SK-N-SH (cell line): Measurements from ENCODE around the gene OR51D1. TPM values are rescaled to one million over a fixed set of nuclear protein-coding genes. Genes with fewer than 3 reads are reported as not detected.

ENCODE experiments used
- CTCF ChIA-PET: fragments of 300-600, 350-600 bp; formaldehyde crosslinking; extraction: SDS; loops from one replicate; lab custom pipeline; 2021; lab: Yijun Ruan, JAX
- POLR2A ChIA-PET: fragments of 350-600 bp; sonication (Branson Sonifier 250); formaldehyde crosslinking; extraction: SDS; loops from one replicate; lab custom pipeline; 2020; ENCODE audit warnings: antibody characterized with exemption, inconsistent platforms; lab: Yijun Ruan, JAX
- DNase-seq: peaks from one replicate; pipeline ENCODE4 v3.0.0; 2012
- H2AFZ ChIP-seq: fragments of 200-600 bp; sonication (generic); 2 replicates; pipeline ENCODE4 v1.8.1; 2016; ENCODE audit warnings: antibody characterized with exemption, mild to moderate bottlenecking, low read depth
- H3F3A ChIP-seq: fragments of 200-600 bp; sonication (generic); replicated peaks from 2 replicates; pipeline ENCODE3; 2016; ENCODE audit warnings: antibody characterized with exemption, mild to moderate bottlenecking; ENCODE audit not compliant: insufficient read depth
- H3K27ac ChIP-seq, 2 experiments: fragments of 200-500 bp in 1 of 2; fragments of 200-600 bp in 1 of 2; sonication (Bioruptor generic) in 1 of 2; sonication (generic), shearing (Covaris generic) in 1 of 2; 2 replicates each; pipeline versions ENCODE4 v1.5.1 to v1.6.1; 2014 to 2016; ENCODE audit warnings: low read depth in 2 of 2, inconsistent platforms in 1 of 2, low read length in 1 of 2, mild to moderate bottlenecking in 1 of 2, mixed read lengths in 1 of 2
- H3K27me3 ChIP-seq: fragments of 200-600 bp; sonication (generic), shearing (Covaris generic); 2 replicates; pipeline ENCODE4 v1.6.1; 2016; ENCODE audit warnings: mixed run types; ENCODE audit not compliant: insufficient read depth
- H3K36me3 ChIP-seq, 2 experiments: fragments of 200-500 bp in 1 of 2; fragments of 200-600 bp in 1 of 2; sonication (Bioruptor generic) in 1 of 2; sonication (generic) in 1 of 2; replicated peaks in 1 of 2; 2 replicates each; pipeline versions ENCODE3 to v1.5.1; 2014 to 2016; ENCODE audit warnings: low read length in 1 of 2, mild to moderate bottlenecking in 1 of 2; ENCODE audit not compliant: insufficient read depth in 2 of 2, control insufficient read depth in 1 of 2
- H3K4me1 ChIP-seq, 2 experiments: fragments of 200-500 bp in 1 of 2; fragments of 200-600 bp in 1 of 2; sonication (Bioruptor generic) in 1 of 2; sonication (generic), shearing (Covaris generic) in 1 of 2; 2 replicates each; pipeline versions ENCODE4 v1.5.1 to v1.6.1; 2014 to 2016; ENCODE audit warnings: low read depth in 1 of 2, low read length in 1 of 2, mixed run types in 1 of 2; ENCODE audit not compliant: insufficient read depth in 2 of 2, control insufficient read depth in 1 of 2
- H3K4me2 ChIP-seq: fragments of 200-600 bp; sonication (generic), shearing (Covaris generic); 2 replicates; pipeline ENCODE4 v1.6.1; 2017; ENCODE audit warnings: mixed run types
- H3K4me3 ChIP-seq, 2 experiments: fragments of 200-500 bp in 1 of 2; fragments of 200-600 bp in 1 of 2; sonication (Bioruptor generic) in 1 of 2; sonication (generic), shearing (Covaris generic) in 1 of 2; 2 replicates each; pipeline versions ENCODE4 v1.5.1 to v1.8.1; 2014 to 2016; ENCODE audit warnings: low read depth in 2 of 2, inconsistent platforms in 1 of 2, low read length in 1 of 2, mild to moderate bottlenecking in 1 of 2, mixed read lengths in 1 of 2, moderate library complexity in 1 of 2
- H3K79me2 ChIP-seq: fragments of 200-600 bp; sonication (generic); 2 replicates; pipeline ENCODE4 v1.8.1; 2017; ENCODE audit warnings: mild to moderate bottlenecking; ENCODE audit not compliant: insufficient read depth
- H3K9ac ChIP-seq: fragments of 200-600 bp; sonication (generic); 2 replicates; pipeline ENCODE4 v1.6.1; 2017; ENCODE audit warnings: mixed run types
- H3K9me2 ChIP-seq: fragments of 200-600 bp; sonication (generic); 2 replicates; pipeline ENCODE4 v1.6.1; 2017; ENCODE audit warnings: mixed run types
- H3K9me3 ChIP-seq: fragments of 200-600 bp; sonication (generic); 2 replicates; pipeline ENCODE4 v1.6.1; 2017; ENCODE audit warnings: mixed run types, mild to moderate bottlenecking, moderate library complexity
- H4K20me1 ChIP-seq: fragments of 200-600 bp; sonication (generic); 2 replicates; pipeline ENCODE4 v1.6.1; 2017; ENCODE audit warnings: mild to moderate bottlenecking, mixed run types; ENCODE audit not compliant: insufficient read depth
- ELF1 ChIP-seq: IDR thresholded peaks from 2 replicates; pipeline ENCODE4 v1.4.0; 2012
- EZH2phosphoT487 ChIP-seq: fragments of 200-600 bp; sonication (generic); IDR thresholded peaks from 2 replicates; pipeline ENCODE4 v1.6.1; 2017; ENCODE audit warnings: low read depth, mixed run types, mild to moderate bottlenecking, antibody characterized with exemption, moderate library complexity, borderline replicate concordance
- FOXM1 ChIP-seq: IDR thresholded peaks from 2 replicates; pipeline ENCODE4 v1.4.0; 2012; ENCODE audit warnings: low read depth, mild to moderate bottlenecking
- GATA2 ChIP-seq: sonication (generic); formaldehyde crosslinking; IDR thresholded peaks from 2 replicates; pipeline ENCODE4 v1.5.0; 2020; ENCODE audit warnings: mild to moderate bottlenecking, missing genetic modification reagents
- MEF2A ChIP-seq: IDR thresholded peaks from 2 replicates; pipeline ENCODE4 v1.4.0; 2012; ENCODE audit warnings: low read depth, borderline replicate concordance
- NRF1 ChIP-seq: IDR thresholded peaks from 2 replicates; pipeline ENCODE4 v1.6.1; 2012; ENCODE audit warnings: low read depth, mild to moderate bottlenecking, low read length
- RFX5 ChIP-seq: IDR thresholded peaks from 2 replicates; pipeline ENCODE4 v1.6.1; 2012; ENCODE audit warnings: mild to moderate bottlenecking, improper control_type of control experiment, low read length
- SIN3A ChIP-seq: IDR thresholded peaks from 2 replicates; pipeline ENCODE4 v1.6.1; 2012; ENCODE audit warnings: low read depth, mild to moderate bottlenecking, low read length, moderate library complexity, borderline replicate concordance
- SMC3 ChIP-seq: IDR thresholded peaks from 2 replicates; pipeline ENCODE4 v1.6.1; 2012; ENCODE audit warnings: low read depth, low read length, improper control_type of control experiment
- TCF12 ChIP-seq: IDR thresholded peaks from 2 replicates; pipeline ENCODE4 v1.4.0; 2012
- WGBS: methylation state at CpG from one replicate; pipeline ENCODE4 v1.1.6; 2017; ENCODE audit warnings: low lambda C conversion rate; 5-methylcytosine and 5-hydroxymethylcytosine counted together
- polyA plus RNA-seq, 3 experiments: library from polyadenylated mRNA; depleted of rRNA; stranded (reverse); fragments of >200 nt; gene quantifications; 2 replicates each; pipeline ENCODE4 v1.2.3, GENCODE V29; 2012
- TF ChIP-seq, protein P1 (sequence below): IDR thresholded peaks from 2 replicates; pipeline ENCODE4 v1.4.0; 2012; ENCODE audit warnings: low read depth, borderline replicate concordance
- TF ChIP-seq, protein P2 (sequence below): IDR thresholded peaks from 2 replicates; pipeline ENCODE4 v1.4.0; 2012; ENCODE audit warnings: low read depth, borderline replicate concordance
- TF ChIP-seq, protein P3 (sequence below): fragments of 150-350 bp; IDR thresholded peaks from 2 replicates; pipeline ENCODE4 v1.6.1; 2017; ENCODE audit warnings: antibody characterized with exemption, low read length, low read depth, borderline replicate concordance
- TF ChIP-seq, protein P4 (sequence below): IDR thresholded peaks from 2 replicates; pipeline ENCODE4; 2012
- TF ChIP-seq, protein P5 (sequence below): fragments of 150-350 bp; IDR thresholded peaks from 2 replicates; pipeline ENCODE4 v1.6.1; 2016; ENCODE audit warnings: mild to moderate bottlenecking, low read depth, low read length
- TF ChIP-seq, protein P6 (sequence below): IDR thresholded peaks from 2 replicates; pipeline ENCODE4 v1.6.1; 2012; ENCODE audit warnings: mild to moderate bottlenecking, low read depth, low read length, moderate library complexity

Gene OR51D1
- polyA plus RNA-seq, 1 of the 3 experiments (the other 2 are of a cell fraction): not detected

DNA sequence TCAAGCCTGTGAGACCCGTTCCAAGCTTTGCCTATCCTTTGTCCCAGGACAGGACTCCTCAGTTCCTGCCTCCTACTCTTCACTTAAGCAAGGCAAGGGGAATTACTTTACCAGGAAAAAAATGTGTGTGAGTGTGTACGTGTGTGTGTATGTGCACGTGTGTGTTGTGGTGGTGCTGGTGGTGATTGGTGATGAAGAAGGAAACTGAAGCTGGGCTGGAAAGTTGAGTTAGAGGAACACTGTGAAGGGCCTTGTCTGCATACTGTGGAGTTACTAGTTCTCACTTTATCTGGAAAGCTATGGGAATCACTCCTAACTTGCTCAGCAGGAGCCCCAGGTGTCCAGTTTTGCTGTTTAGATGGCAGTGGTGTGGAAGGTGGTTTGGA lies 378 bp downstream of the OR51D1 start:
- Histone ChIP-seq H3K9ac (no peak overlapping the region), H3K9me2 (no peaks in the 10 kb centered on the region), H3K79me2 (no peaks in the 10 kb centered on the region)
- 6% methylated on average over 3 of the region's 3 CpGs for WGBS
- DNase-seq: no peak
- TF ChIP-seq ELF1: no peak
- TF ChIP-seq, all 33 proteins: peak for 0
- Histone ChIP-seq H2AFZ (no peak overlapping the region), H3K4me1 (no peaks in the 10 kb centered on the region; a peak in 1 of 4 replicates), H3K9me3 (no peaks in the 10 kb centered on the region), H4K20me1 (no peaks in the 10 kb centered on the region), H3K27ac (no peak overlapping the region), H3K4me2 (no peak overlapping the region), H3K27me3 (peaks cover 24% of the 10 kb centered on the region), H3K36me3 (no peaks in the 10 kb centered on the region), H3K4me3 (no peak overlapping the region), H3F3A (no peaks in the 10 kb centered on the region)
- POLR2A ChIA-PET: no interaction called here
- CTCF ChIA-PET: interaction anchor here (0.7 to 2.9 kb wide), 15 partner anchors 9 to 450 kb away, joined by 3 to 44 read pairs (median 5); no protein-coding TSS in a partner anchor

DNA sequence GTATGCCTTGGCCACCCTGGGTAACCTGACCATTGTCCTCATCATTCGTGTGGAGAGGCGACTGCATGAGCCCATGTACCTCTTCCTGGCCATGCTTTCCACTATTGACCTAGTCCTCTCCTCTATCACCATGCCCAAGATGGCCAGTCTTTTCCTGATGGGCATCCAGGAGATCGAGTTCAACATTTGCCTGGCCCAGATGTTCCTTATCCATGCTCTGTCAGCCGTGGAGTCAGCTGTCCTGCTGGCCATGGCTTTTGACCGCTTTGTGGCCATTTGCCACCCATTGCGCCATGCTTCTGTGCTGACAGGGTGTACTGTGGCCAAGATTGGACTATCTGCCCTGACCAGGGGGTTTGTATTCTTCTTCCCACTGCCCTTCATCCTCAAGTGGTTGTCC lies 2.7 kb downstream of the OR51D1 start:
- DNase-seq: no peak
- Histone ChIP-seq H3K9me3 (no peaks in the 10 kb centered on the region), H3F3A (no peaks in the 10 kb centered on the region), H2AFZ (no peak overlapping the region), H3K79me2 (no peaks in the 10 kb centered on the region)
- POLR2A ChIA-PET: no interaction called here
- TF ChIP-seq, protein P1, sequence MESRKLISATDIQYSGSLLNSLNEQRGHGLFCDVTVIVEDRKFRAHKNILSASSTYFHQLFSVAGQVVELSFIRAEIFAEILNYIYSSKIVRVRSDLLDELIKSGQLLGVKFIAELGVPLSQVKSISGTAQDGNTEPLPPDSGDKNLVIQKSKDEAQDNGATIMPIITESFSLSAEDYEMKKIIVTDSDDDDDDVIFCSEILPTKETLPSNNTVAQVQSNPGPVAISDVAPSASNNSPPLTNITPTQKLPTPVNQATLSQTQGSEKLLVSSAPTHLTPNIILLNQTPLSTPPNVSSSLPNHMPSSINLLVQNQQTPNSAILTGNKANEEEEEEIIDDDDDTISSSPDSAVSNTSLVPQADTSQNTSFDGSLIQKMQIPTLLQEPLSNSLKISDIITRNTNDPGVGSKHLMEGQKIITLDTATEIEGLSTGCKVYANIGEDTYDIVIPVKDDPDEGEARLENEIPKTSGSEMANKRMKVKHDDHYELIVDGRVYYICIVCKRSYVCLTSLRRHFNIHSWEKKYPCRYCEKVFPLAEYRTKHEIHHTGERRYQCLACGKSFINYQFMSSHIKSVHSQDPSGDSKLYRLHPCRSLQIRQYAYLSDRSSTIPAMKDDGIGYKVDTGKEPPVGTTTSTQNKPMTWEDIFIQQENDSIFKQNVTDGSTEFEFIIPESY: no peak
- TF ChIP-seq EZH2phosphoT487: no peak
- TF ChIP-seq MEF2A: no peak
- no peak for TF ChIP-seq SMC3
- TF ChIP-seq, protein P2, sequence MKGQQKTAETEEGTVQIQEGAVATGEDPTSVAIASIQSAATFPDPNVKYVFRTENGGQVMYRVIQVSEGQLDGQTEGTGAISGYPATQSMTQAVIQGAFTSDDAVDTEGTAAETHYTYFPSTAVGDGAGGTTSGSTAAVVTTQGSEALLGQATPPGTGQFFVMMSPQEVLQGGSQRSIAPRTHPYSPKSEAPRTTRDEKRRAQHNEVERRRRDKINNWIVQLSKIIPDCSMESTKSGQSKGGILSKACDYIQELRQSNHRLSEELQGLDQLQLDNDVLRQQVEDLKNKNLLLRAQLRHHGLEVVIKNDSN: no peak
- TF ChIP-seq, protein P3, sequence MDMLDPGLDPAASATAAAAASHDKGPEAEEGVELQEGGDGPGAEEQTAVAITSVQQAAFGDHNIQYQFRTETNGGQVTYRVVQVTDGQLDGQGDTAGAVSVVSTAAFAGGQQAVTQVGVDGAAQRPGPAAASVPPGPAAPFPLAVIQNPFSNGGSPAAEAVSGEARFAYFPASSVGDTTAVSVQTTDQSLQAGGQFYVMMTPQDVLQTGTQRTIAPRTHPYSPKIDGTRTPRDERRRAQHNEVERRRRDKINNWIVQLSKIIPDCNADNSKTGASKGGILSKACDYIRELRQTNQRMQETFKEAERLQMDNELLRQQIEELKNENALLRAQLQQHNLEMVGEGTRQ: no peak
- TF ChIP-seq FOXM1: no peak
- no peak for TF ChIP-seq NRF1
- no peak for TF ChIP-seq RFX5
- no peak for TF ChIP-seq TCF12
- TF ChIP-seq, protein P4, sequence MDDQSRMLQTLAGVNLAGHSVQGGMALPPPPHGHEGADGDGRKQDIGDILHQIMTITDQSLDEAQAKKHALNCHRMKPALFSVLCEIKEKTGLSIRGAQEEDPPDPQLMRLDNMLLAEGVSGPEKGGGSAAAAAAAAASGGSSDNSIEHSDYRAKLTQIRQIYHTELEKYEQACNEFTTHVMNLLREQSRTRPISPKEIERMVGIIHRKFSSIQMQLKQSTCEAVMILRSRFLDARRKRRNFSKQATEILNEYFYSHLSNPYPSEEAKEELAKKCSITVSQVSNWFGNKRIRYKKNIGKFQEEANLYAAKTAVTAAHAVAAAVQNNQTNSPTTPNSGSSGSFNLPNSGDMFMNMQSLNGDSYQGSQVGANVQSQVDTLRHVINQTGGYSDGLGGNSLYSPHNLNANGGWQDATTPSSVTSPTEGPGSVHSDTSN: no peak
- no peak for TF ChIP-seq GATA2 (CRISPR knock-in tag)
- TF ChIP-seq, protein P5, sequence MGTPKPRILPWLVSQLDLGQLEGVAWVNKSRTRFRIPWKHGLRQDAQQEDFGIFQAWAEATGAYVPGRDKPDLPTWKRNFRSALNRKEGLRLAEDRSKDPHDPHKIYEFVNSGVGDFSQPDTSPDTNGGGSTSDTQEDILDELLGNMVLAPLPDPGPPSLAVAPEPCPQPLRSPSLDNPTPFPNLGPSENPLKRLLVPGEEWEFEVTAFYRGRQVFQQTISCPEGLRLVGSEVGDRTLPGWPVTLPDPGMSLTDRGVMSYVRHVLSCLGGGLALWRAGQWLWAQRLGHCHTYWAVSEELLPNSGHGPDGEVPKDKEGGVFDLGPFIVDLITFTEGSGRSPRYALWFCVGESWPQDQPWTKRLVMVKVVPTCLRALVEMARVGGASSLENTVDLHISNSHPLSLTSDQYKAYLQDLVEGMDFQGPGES: no peak
- no peak for TF ChIP-seq SIN3A
- TF ChIP-seq, protein P6, sequence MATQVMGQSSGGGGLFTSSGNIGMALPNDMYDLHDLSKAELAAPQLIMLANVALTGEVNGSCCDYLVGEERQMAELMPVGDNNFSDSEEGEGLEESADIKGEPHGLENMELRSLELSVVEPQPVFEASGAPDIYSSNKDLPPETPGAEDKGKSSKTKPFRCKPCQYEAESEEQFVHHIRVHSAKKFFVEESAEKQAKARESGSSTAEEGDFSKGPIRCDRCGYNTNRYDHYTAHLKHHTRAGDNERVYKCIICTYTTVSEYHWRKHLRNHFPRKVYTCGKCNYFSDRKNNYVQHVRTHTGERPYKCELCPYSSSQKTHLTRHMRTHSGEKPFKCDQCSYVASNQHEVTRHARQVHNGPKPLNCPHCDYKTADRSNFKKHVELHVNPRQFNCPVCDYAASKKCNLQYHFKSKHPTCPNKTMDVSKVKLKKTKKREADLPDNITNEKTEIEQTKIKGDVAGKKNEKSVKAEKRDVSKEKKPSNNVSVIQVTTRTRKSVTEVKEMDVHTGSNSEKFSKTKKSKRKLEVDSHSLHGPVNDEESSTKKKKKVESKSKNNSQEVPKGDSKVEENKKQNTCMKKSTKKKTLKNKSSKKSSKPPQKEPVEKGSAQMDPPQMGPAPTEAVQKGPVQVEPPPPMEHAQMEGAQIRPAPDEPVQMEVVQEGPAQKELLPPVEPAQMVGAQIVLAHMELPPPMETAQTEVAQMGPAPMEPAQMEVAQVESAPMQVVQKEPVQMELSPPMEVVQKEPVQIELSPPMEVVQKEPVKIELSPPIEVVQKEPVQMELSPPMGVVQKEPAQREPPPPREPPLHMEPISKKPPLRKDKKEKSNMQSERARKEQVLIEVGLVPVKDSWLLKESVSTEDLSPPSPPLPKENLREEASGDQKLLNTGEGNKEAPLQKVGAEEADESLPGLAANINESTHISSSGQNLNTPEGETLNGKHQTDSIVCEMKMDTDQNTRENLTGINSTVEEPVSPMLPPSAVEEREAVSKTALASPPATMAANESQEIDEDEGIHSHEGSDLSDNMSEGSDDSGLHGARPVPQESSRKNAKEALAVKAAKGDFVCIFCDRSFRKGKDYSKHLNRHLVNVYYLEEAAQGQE: no peak
- TF ChIP-seq, all 33 proteins: peak for 0
- peaks cover 27% of the 10 kb centered on the region for H3K27me3 ChIP-seq
- H3K4me1 ChIP-seq: no peaks in the 10 kb centered on the region; a peak in 1 of 4 replicates
- CTCF ChIA-PET: no interaction called here
- WGBS: 10% methylated on average over 5 of the region's 6 CpGs
- H3K9me2 ChIP-seq: no peaks in the 10 kb centered on the region
- H3K4me3 ChIP-seq: no peak overlapping the region
- no peak overlapping the region for H3K9ac ChIP-seq
- H4K20me1 ChIP-seq: no peaks in the 10 kb centered on the region
- H3K36me3 ChIP-seq: no peaks in the 10 kb centered on the region
- H3K27ac ChIP-seq: no peak overlapping the region
- H3K4me2 ChIP-seq: no peak overlapping the region
